GOT3 (cell line): Measurements from ENCODE around the gene FOXP3.

ENCODE experiments used
- DNase-seq: peaks from one replicate; lab custom pipeline; 2025; ENCODE audit warnings: mixed read lengths; lab: John Stamatoyannopoulos, UW

The FOXP3 gene

GRCh38 chrX:49250066-49250465 lies 14.4 kb downstream of the FOXP3 start:
- DNase-seq = no peak

GRCh38 chrX:49249616-49250015 lies 14.9 kb downstream of the FOXP3 start:
- no peak for DNase-seq

GRCh38 chrX:49249071-49249470 lies 15.4 kb downstream of the FOXP3 start:
- DNase-seq = no peak

DNA sequence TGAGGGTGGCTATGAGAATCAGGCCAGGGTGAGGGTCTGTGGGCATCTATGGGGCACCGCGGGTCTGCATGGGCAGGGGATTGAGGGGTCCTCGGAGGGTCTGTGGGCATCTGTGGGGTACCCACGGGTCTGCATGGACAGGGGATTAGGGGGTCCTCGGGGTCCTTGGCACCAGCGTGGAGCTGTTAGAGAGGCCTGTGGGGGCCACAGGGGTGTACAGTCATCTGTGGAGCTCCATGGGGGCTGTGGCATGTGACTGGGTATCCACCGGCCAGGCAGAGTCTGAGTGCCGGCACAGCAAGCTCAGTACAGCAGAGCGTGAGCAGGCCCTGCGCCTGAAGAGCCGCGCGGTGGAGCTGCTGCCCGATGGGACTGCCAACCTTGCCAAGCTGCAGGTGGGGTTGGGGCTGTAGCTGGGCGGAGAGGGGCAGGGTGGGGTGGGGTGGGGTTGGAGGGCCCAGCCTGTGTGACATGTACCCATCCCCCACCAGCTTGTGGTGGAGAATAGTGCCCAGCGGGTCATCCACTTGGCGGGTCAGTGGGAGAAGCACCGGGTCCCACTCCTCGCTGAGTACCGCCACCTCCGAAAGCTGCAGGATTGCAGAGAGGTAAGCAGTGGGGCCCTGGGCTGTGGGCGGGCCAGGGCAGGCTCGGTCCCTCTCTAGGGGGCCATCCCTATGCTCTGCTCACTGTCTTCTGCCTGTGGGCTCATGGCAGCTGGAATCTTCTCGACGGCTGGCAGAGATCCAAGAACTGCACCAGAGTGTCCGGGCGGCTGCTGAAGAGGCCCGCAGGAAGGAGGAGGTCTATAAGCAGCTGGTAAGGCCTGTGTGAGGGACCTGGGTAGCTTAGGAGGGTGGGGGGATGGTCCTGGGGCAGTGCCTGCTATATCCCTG lies 16.3 kb downstream of the FOXP3 start:
- DNase-seq = no peak

DNA sequence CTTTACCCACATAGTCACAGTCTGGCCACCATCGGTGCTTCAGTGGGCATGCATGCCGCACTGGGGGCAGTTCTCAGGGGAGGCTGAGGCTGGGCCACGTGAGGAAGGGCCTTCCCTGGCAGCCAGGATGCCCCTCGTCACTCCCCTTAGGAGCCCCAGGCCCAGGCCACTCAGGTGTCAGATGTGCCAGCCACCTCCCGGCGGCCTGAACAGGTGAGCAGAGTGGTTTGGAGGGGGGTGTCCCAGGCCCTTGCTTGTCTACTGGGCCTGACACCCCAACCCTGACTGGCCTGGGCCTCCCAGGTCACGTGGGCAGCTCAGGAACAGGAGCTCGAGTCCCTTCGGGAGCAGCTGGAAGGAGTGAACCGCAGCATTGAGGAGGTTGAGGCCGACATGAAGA lies 17.2 kb downstream of the FOXP3 start:
- DNase-seq = no peak

DNA sequence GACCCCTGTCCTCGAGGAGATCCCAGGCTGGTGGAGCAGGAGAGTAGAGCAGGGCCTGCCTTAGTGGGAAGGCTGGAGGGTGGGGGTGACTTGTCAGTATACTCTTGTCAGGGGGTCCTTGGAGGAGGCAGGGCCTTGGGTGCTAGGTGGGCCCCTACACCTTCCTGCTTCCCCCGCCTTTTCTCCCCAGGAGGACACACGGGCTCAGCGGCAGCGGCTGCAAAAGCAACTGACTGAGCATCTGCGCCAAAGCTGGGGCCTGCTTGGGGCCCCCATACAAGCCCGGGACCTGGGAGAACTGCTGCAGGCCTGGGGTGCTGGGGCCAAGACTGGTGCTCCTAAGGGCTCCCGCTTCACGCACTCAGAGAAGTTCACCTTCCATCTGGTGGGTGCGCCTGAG lies 18.0 kb downstream of the FOXP3 start:
- no peak for DNase-seq

- DNase-seq = no peak
Observed at GRCh38 chrX:49244207-49244606, 20.3 kb downstream of the FOXP3 start.

DNA sequence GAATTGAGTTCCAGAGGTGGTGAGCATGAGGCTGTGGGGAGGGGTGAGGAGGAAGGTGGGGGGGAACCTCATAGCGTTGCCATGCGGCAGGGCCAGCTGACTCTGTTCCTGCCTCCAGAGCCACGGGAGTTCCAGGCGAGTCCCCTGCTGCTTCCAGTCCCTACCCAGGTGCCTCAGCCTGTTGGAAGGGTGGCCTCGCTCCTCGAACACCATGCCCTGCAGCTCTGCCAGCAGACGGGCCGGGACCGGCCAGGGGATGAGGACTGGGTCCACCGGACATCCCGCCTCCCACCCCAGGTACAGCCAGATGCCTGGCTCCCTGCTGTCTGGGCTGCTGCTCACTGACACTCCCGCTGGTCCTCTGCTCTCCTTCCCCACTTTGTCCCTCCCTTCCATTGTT lies 21.3 kb downstream of the FOXP3 start:
- DNase-seq = no peak

- no peak for DNase-seq
Observed at GRCh38 chrX:49242545-49243066, 21.9 kb downstream of the FOXP3 start.

DNA sequence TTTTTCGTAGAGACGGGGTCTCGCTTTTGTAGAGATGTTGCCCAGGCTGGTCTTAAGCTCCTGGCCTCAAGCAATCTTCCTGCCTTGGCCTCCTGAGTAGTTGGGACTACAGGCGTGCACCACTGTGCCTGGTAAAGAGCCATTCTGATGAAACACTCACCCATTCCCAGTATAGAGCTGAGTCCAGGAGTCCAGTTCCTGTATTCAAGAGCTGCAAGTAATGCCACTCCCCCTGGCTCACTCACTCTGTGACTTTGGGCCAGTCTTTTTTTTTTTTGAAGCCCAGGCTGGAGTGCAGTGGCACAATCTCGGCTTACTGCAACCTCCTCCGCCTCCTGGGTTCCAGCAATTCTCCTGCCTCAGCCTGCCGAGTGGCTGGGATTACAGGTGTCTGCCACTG lies 25.8 kb downstream of the FOXP3 start:
- no peak for DNase-seq

DNA sequence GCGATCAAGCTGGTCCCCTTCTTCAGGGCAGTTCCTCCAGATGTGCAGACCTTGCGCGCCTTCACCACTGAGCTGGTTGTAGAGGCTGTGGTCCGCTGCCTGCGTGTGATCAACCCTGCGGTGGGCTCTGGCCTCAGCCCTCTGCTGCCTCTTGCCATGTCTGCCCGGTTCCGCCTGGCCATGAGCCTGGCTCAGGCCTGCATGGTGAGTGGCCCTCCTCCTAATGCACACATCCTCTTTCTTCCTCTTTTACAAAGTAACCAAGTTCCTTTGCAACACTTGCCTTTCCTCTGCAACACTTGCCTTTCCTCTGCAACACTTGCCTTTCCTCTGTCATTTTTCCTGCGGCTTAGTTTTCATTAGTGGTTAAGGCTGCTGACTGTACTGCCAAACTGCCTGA lies 27.4 kb downstream of the FOXP3 start:
- no peak for DNase-seq

DNA sequence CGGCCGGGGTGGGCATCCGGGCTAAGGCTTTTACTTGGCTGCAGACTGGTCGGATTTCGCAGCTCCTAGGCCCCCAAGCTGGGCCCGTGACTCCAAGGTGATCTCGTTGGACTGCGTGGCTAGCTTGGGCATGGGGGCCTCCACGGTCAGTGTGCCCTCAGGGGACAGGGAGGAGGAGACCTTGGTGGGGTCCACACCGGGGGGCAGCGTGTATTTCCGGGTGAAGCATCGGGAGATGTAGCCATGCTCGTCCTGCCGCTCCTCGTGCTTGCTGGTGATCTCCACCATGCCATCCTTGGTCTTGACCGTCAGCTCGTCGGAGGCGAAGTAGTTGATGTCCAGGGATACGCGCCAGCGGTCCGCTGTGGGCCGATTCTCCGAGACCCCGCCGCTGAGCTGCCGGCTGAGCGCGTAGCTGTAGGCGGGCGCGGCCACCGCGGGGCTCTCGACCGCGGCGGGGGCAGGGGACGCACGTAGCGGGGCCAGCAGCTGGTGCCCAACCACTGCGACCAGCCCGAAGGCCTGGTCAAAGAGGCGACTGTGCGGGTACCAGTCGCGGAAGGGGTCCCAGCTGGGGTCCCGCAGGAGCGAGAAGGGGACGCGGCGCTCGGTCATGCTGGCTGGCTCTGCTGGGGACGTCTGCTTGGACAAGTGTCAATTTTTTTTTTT lies 30.5 kb downstream of the FOXP3 start:
- no peak for DNase-seq

DNA sequence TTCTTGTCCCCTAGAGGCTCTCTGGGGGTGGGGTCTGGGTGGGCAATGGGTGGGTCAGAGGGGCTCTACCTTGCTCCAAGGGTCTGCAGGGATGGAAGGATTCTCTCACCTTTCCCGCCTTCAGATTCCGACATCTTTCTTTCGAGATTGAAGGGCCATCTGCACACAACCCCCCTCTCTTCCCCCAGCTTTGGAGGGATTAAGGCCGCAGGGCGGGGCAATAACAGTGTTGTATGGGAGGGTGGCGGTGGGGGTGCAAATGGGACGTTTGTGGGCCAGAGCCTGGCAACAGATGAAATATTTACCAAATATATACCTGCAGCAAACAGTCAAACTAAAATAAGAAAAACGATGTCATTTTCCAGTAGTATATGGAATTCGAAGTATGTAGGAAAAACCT lies 31.3 kb downstream of the FOXP3 start, which contains the start of gene CACNA1F:
Gene CACNA1F, minus strand, starts transcription at position 165 of the 400 bp plus-strand sequence. Its CDS starts 31 bp downstream, at position 134.
- no peak for DNase-seq

GRCh38 chrX:49232525-49232924 lies 32.0 kb downstream of the FOXP3 start:
- no peak for DNase-seq

DNA sequence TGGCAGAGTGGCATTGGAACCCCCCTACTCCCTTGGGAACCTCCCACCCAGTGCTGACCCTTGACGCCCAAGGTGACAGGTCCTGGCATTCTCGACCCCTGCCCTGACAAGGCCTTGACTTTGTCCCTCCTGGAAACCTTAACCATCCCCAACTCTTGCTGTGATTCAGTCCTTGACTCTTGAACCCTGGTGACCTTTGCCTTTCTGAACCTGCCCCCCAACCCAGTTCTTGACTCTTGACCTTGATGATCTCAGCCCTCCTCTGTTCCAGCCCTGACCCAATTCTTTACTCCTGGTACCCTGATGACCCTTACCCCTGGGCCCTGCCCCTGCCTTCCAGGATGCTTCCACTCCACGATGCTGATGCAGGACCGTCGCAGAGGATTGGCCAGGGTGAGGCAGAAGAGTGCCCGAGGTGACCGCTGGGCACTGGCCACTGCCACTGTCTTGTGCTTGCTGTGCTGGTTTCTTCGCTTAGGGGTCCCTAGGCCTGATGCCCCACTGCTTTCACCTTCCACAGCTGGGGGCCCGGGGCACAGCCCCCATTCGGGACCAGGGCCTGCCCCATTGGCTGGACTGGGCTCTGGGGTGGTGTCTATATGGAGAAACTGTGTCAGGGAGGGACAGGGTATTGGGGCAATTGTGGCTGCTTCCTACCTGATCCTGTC lies 33.0 kb downstream of the FOXP3 start:
- DNase-seq = no peak

- no peak for DNase-seq
Observed at GRCh38 chrX:49230500-49231232, 33.8 kb downstream of the FOXP3 start.

DNA sequence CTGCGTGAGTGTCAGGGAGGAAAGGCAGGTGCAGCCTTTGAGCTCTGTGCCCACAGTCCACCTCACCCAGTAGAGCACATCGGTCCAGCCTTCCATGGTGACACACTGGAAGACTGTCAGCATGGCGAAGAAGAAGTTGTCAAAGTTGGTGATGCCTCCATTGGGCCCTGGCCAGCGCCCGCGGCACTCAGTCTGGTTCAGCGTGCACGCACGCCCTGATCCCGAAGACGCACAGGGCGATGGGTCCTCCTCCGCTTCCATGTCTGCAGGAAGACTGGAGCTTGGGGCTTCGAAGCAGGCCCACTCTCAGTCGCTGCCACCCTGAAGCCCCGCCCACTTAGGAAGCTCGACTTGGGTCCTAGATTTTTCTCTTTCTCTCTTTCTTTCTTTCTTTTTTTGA lies 36.3 kb downstream of the FOXP3 start:
- no peak for DNase-seq

- DNase-seq = no peak
Observed at GRCh38 chrX:49227726-49228125, 36.8 kb downstream of the FOXP3 start.

DNA sequence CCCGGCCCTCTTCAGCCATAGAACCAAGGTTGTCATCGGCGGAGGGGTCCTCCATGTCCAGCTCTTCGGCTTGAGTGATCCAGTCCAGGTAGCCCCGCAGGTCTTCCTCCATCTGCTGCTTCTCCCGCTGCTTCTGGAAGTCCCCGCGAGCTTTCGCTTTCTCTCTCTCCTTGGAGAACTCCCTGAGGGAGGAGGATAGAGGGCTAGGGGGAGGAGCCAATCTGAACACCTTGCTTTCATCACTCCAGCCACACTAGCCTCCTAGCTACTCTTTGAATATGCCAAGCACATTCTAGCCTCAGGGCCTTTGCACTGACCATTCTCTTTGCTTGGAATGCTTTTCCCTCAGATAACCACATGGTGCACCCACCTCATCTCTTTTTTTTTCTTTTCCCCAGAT lies 37.6 kb downstream of the FOXP3 start:
- DNase-seq = no peak

- no peak for DNase-seq
Observed at GRCh38 chrX:49225858-49226257, 38.7 kb downstream of the FOXP3 start.

- no peak for DNase-seq
Observed at GRCh38 chrX:49221868-49222267, 42.6 kb downstream of the FOXP3 start.

GRCh38 chrX:49220100-49220499 lies 44.4 kb downstream of the FOXP3 start:
- no peak for DNase-seq
